Activated naive CD4-positive, alpha-beta T cell treated with anti-CD3 and anti-CD28 coated beads, Interleukin-2, amount 10 ng/mL, durations not matched to agents 7 days and 5 days (primary cell): Measurements from ENCODE around the gene SEPTIN3.
A peak's percentile ranks its signal among the peaks of the same experiment; 100 is the strongest.

Experiments
- CTCF ChIA-PET: fragments of 350-600 bp; sonication (Branson Sonifier 250); formaldehyde crosslinking; loops from one replicate; lab custom pipeline; 2021; ENCODE audit warnings: antibody characterized with exemption; lab: Charles Lee
- DNase-seq: peaks from one replicate; pipeline ENCODE4 v3.0.0-alpha.2; 2020
- H3K27ac Mint-ChIP-seq: one replicate; pipeline ENCODE4 v1.8.0; 2021; ENCODE audit warnings: mild to moderate bottlenecking, moderate library complexity, mixed read lengths
- H3K27me3 Mint-ChIP-seq: one replicate; pipeline ENCODE4 v1.8.0; 2021; ENCODE audit warnings: mild to moderate bottlenecking, mixed read lengths
- H3K36me3 Mint-ChIP-seq: one replicate; pipeline ENCODE4 v1.8.0; 2021; ENCODE audit warnings: mixed read lengths
- H3K4me1 Mint-ChIP-seq: one replicate; pipeline ENCODE4 v1.8.0; 2021; ENCODE audit warnings: mixed read lengths
- H3K4me3 Mint-ChIP-seq: one replicate; pipeline ENCODE4 v1.8.0; 2021; ENCODE audit warnings: mild to moderate bottlenecking, moderate library complexity, mixed read lengths
- H3K9me3 Mint-ChIP-seq: one replicate; pipeline ENCODE4 v1.8.0; 2021; ENCODE audit warnings: mixed read lengths

SEPTIN3 gene

DNA sequence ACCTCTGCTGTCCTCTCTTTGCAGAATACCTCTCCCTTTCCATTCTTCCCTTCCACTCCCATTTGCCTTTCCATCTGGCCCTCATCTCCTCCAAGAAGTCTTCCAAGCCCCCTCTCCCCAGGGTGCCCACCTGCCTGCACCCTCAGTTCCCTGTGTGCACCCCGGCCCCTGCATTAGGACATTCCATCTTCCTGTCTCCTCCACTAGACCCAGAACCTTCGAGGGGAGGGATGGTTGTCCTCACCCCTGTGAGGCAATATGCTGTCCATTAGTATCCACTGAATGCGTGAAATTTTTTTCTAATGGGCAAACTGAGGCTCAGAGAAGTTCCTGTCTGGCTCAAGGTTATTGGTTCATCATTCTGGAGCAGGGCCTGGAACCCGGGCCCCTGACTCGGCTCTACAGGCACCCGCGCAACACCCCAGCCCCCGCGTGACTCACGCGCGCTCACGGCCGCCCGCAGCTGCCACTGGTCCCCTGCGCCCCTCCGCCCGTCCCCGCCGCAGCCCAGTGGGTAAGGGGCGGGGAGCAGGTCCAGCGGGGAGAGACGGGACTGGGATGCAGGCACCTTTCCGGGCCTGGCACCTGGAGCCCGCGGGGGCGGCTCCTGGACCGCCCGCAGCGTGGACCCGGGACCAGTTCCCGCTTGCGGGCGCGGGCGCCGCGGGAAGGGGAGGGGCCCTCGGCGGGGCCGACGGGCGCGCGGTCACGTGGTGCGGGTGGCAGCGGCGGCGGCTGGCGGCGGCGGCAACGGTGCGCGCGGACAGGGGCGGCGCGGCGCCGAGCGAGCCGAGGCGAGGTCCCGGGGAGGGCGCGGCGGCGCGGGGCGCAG, 7.0 kb downstream of the SEPTIN3 start:
- Mint-ChIP-seq H3K27ac (peak overlapping the region; percentile 8), H3K27me3 (peaks cover 87% of the 10 kb centered on the region), H3K4me3 (peak overlapping the region; percentile 48), H3K9me3 (no peaks in the 10 kb centered on the region), H3K36me3 (no peaks in the 10 kb centered on the region), H3K4me1 (peaks cover 8% of the 10 kb centered on the region)
- DNase-seq = peak; percentile 69
- CTCF ChIA-PET = no interaction called here

DNA sequence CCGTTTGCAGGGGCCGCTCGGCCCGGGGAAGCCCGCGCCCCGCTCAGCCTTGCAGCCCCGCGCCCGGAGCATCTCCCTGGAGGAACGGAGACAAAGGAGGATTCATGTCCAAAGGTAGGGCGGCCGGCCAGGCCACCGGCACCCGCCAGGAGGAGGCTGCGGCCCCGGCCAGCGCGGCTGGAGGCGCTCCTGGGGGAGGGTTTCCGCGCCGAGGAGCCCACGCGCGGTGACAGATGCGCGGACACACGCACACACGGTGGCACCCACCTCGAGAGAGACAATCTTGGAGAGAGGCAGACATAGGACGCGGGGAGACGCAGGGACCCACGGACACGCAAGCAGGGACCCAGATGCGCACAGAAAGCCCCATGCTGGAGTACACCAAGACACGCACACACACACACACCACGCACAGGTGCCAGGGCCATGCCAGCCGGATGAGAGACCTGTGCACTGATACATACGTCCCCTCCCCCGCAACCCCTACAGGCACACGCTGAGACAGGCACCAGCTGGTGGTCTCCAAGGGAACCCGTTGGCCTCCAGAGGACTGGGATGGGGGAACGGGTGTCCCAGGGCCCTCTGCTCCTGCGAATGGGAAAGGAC, 7.8 kb downstream of the SEPTIN3 start:
- CTCF ChIA-PET = interaction anchor here (1.3 to 1.4 kb wide), 2 partner anchors 9 kb away, joined by 3 to 4 read pairs; no protein-coding TSS in a partner anchor
- Mint-ChIP-seq H3K4me3 (peak overlapping the region; percentile 65), H3K27me3 (peaks cover 79% of the 10 kb centered on the region)

DNA sequence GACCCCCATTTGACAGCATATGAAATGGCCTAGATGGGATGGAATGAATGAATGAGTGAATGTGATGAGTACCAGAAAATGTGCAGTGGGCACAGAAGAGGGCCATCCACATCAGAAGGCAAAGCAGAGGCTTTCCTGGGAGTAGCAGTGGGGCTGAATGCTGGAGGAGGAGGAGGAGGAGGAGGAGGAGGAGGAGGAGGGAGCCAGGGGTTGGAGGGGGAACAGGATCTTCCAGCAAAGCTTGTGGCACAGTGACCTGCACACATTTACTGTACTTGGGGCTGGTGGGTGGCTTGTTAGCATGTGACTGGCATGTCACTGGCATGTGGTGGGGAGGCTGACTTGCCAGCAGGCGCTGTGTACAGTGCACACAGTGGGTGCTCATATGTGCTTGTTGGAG, 9.5 kb downstream of the SEPTIN3 start:
- H3K27ac Mint-ChIP-seq = no peak overlapping the region
- H3K4me1 Mint-ChIP-seq = peaks cover 8% of the 10 kb centered on the region
- no peaks in the 10 kb centered on the region for H3K36me3 Mint-ChIP-seq
- CTCF ChIA-PET = interaction anchor here (1.4 kb wide), 1 partner anchor 11 kb away, joined by 3 read pairs; no protein-coding TSS in a partner anchor
- no peak overlapping the region for H3K4me3 Mint-ChIP-seq
- DNase-seq = no peak
- peaks cover 75% of the 10 kb centered on the region for H3K27me3 Mint-ChIP-seq
- no peaks in the 10 kb centered on the region for H3K9me3 Mint-ChIP-seq

More for the DNA sequence above, 7.8 kb downstream of the SEPTIN3 start:
- Mint-ChIP-seq H3K9me3 (no peaks in the 10 kb centered on the region), H3K4me1 (peaks cover 8% of the 10 kb centered on the region), H3K36me3 (no peaks in the 10 kb centered on the region), H3K27ac (no peak overlapping the region)
- peak; percentile 38 for DNase-seq

DNA sequence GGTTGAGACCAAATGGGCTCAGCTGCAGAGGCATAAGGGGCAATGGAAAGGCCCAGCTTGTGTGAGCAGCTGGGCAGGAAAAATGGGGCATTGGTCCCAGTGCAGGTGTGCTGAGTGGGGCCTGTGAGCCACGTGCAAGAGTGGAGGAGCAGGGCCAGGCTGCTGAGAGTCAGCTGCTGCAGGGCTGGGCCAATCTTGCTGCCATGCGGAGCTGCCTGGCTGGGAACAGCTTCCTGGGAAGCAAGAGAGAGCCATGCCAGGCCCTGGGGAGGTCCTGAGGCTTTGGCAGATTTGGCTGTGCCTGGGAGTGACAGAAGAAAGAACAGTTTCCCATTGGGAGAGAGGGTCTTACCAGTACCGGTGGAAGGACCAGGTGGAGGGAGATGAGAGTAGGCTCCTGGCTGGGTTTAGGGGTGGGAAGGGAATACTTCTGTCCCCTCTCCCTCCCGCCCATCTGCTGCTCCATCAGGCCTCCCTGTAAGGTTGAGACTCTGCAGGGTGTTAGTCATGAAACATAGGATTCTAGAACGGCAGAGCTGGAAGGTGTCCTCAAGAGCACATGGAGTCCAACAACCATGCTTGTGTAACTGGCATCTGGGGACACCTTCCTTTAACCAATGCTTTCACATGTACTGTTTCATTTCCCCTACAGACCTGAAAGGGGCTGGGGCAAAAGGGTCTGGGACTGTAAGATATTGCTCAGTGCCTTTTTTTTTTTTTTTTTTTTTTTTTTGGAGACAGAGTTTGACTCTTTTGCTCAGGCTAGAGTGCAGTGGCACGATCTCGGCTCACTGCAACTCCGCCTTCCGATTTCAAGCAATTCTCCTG, 10.4 kb downstream of the SEPTIN3 start:
- CTCF ChIA-PET = no interaction called here
- H3K36me3 Mint-ChIP-seq = no peaks in the 10 kb centered on the region
- no peak overlapping the region for H3K27ac Mint-ChIP-seq
- no peaks in the 10 kb centered on the region for H3K9me3 Mint-ChIP-seq
- H3K4me1 Mint-ChIP-seq = peaks cover 8% of the 10 kb centered on the region
- H3K4me3 Mint-ChIP-seq = no peak overlapping the region
- no peak for DNase-seq
- peaks cover 66% of the 10 kb centered on the region for H3K27me3 Mint-ChIP-seq

DNA sequence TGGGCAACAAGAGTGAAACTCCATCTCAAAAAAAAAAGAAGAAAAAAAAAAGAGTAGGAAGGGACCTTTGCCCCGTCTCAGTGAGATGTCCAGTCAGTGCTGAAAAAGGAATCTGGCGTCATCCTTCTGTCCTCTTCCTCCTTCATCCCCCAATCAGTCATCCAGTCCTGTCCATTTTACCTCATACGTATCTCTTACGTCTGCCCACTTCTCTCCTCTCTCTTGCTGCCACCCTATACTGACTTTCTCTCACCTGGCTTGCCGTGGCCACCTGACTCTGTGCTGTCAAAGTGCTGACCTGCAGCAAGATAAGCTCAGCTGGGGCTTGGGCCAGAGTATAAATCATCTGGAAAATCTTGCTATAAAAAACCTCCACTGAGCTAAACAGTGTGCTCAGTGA, 13.6 kb downstream of the SEPTIN3 start:
- H3K27ac Mint-ChIP-seq = no peak overlapping the region
- H3K27me3 Mint-ChIP-seq = peaks cover 45% of the 10 kb centered on the region
- DNase-seq = no peak
- H3K4me3 Mint-ChIP-seq = no peak overlapping the region
- no peaks in the 10 kb centered on the region for H3K4me1 Mint-ChIP-seq
- H3K36me3 Mint-ChIP-seq = no peaks in the 10 kb centered on the region
- no peaks in the 10 kb centered on the region for H3K9me3 Mint-ChIP-seq
- CTCF ChIA-PET = no interaction called here

DNA sequence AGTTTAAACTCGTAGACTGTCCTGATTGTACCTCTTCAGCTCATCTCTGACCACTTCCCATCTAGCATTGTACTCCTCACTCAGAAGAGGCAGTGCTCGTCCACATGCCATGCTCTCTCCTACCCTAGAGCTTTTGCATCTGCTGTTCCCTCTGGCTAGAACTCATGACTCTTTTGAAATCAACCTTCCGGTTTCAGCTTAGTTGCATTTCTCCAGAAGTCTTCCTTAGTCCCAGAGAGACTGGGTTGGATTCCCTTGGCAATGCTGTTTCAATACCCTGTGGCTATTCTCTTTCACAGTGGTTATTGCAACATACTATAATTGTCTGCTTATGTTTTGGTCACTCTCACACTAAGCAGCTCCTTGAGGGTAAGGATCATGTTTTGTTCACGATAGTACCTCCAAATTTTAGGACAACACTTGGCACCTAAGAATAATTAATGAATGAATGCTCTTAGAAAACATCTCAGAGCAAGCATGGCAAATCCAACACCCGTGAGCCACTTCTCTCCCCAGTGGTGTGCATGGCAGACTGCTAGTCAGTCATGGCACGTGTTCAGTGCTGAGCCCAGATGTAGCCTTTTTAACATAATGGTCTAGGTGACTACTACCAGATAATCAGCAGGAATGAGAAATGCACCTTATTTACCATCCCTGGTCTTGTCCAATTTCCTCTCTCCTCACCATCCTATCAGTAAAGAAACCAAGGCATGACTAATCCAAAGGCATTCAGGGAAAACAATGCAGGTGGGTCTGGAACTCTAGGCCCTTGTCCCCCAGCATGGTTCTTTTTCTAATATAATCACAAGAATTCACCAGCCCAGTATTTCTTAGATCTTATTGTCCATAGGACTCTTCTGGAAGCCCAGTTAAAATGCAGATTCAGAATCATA, 14.5 kb downstream of the SEPTIN3 start:
- CTCF ChIA-PET = interaction anchor here (0.7 kb wide), 1 partner anchor 53 kb away, joined by 3 read pairs; no protein-coding TSS in a partner anchor
- Mint-ChIP-seq H3K27me3 (peaks cover 44% of the 10 kb centered on the region), H3K9me3 (no peaks in the 10 kb centered on the region), H3K27ac (no peak overlapping the region), H3K4me3 (no peak overlapping the region), H3K36me3 (no peaks in the 10 kb centered on the region), H3K4me1 (no peaks in the 10 kb centered on the region)
- no peak for DNase-seq

DNA sequence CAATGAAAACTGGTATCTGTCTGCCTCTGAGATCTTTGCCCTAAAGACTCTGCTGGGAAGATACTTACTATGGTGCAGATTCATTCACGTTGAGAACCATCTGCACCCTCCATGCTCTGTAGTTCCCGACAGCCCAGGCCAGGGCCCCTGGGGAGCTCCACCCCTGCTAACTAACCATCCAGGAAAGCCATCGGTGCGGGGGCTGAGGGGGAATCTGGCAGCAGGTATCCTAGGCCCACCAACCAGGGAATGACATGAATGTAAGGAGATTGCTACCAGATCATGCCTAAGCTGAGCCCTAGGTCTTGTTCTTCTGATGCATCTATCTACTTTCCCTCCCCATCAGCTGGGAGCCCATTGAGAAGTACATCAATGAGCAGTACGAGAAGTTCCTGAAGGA, 18.0 kb downstream of the SEPTIN3 start:
- Mint-ChIP-seq H3K9me3 (no peaks in the 10 kb centered on the region), H3K27ac (no peak overlapping the region), H3K4me3 (no peak overlapping the region), H3K36me3 (no peaks in the 10 kb centered on the region), H3K27me3 (peaks cover 40% of the 10 kb centered on the region), H3K4me1 (no peaks in the 10 kb centered on the region)
- CTCF ChIA-PET = interaction anchor here (1.2 kb wide), 1 partner anchor 126 kb away, joined by 3 read pairs; no protein-coding TSS in a partner anchor
- DNase-seq = no peak

DNA sequence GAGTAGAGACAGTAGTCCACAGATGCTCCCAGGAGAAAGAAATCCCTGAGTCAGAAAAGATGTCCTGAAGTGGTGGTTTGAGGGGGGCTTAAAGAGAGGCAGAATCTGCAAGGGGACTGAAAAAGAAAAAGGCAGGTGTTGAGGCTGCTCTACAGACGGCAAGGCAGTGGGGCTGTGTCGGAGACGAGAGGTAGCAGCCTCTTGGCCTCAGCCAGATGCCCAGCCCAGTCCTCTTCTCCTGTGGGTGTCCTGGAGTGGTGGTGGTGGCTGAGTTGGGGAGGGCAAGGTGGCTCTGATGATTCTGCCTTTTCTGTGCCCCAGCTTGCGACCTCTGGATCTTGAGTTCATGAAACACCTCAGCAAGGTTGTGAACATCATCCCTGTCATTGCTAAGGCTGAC, 20.0 kb downstream of the SEPTIN3 start:
- Mint-ChIP-seq H3K4me3 (no peak overlapping the region), H3K9me3 (no peaks in the 10 kb centered on the region), H3K27ac (no peak overlapping the region), H3K4me1 (no peaks in the 10 kb centered on the region), H3K27me3 (peaks cover 33% of the 10 kb centered on the region), H3K36me3 (no peaks in the 10 kb centered on the region)
- DNase-seq = no peak
- CTCF ChIA-PET = no interaction called here

DNA sequence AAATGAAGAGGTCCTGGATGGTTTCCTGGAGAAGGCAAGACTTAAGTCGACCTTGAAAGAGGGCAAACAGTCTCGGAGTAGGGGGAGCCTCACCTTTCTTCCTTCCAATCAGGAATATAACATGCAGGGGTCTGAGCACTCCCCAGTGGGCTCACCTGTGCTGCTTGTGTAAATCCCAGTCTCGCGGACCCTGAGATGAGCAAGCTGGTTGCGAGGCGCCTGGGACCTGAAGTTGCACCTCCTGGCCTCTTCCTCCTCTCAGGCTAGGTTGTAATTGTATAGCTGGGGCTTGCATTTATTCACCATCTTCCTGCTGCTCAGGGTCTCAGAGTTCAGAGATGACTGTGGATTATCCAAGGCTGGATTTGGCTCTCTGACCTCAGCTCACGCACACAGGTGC, 21.9 kb downstream of the SEPTIN3 start:
- no peaks in the 10 kb centered on the region for H3K4me1 Mint-ChIP-seq
- H3K27ac Mint-ChIP-seq = no peak overlapping the region
- CTCF ChIA-PET = no interaction called here

DNA sequence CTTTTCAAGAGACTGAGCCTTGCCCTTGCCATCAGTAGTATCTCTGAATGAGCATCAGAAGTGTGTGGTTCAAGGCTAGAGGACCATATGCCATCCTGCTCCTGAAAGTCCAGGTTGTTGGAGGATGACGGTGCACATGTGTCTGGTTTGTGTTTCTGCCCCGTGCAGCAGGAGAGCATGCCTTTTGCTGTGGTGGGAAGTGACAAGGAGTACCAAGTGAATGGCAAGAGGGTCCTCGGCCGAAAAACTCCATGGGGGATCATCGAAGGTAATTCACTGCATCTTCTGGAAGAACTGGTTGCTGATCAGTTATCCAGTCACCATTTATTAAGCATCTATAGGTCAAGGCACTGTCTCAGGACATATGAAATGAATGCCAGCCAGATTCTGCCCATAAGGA, 23.3 kb downstream of the SEPTIN3 start:
- CTCF ChIA-PET = interaction anchor here (1.0 kb wide), 1 partner anchor 26 kb away, joined by 6 read pairs; no protein-coding TSS in a partner anchor
- Mint-ChIP-seq H3K4me1 (peaks cover 2% of the 10 kb centered on the region), H3K36me3 (no peaks in the 10 kb centered on the region), H3K27ac (no peak overlapping the region), H3K9me3 (no peaks in the 10 kb centered on the region), H3K27me3 (peaks cover 42% of the 10 kb centered on the region), H3K4me3 (no peak overlapping the region)
- DNase-seq = no peak

More for the DNA sequence above, 21.9 kb downstream of the SEPTIN3 start:
- DNase-seq = no peak
- Mint-ChIP-seq H3K9me3 (no peaks in the 10 kb centered on the region), H3K36me3 (no peaks in the 10 kb centered on the region), H3K4me3 (no peak overlapping the region), H3K27me3 (peaks cover 43% of the 10 kb centered on the region)

DNA sequence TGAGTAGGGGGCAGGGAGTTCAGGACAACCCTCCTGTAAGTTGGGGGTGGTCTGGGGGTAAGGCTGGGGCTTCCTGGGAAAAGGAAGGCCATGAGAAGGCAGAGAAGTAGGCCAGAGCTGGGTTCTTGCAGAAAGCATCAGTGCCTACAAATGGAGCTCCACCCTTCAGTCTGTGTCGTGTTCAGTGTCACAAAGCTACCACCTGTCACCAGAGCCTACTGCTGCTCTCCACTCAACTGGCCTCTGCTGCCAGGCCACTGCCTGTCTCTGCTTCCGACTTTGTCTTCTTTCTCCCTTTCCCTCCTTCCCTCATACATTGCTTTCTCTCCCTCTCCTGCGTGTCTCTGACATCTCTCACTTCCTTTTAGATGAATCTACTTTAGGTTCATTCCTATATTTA, 26.0 kb downstream of the SEPTIN3 start:
- no peak overlapping the region for H3K4me3 Mint-ChIP-seq
- peaks cover 37% of the 10 kb centered on the region for H3K27me3 Mint-ChIP-seq
- peaks cover 2% of the 10 kb centered on the region for H3K9me3 Mint-ChIP-seq
- peaks cover 10% of the 10 kb centered on the region for H3K36me3 Mint-ChIP-seq
- CTCF ChIA-PET = no interaction called here
- H3K4me1 Mint-ChIP-seq = peaks cover 25% of the 10 kb centered on the region
- DNase-seq = no peak
- H3K27ac Mint-ChIP-seq = no peak overlapping the region

DNA sequence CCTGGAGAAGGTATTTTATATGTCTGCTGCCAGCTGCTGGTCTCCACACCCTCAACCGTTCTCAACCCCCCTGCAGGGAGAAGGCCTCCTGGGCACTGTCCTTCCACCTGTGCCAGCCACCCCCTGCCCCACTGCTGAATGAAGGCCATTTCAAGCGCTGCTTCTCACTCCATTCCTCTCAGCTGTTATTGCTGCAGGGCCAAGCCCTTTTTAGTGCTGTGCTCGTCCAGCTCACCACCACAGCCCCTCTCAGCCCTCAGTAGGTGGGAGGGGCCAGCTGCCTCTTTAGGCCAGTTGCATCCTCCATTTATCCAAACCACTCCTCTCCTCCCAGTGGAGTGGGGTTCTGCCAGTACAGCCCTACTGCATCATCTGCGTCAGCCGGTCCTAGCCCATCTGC, 27.6 kb downstream of the SEPTIN3 start:
- DNase-seq = no peak
- Mint-ChIP-seq H3K36me3 (peaks cover 15% of the 10 kb centered on the region), H3K9me3 (peaks cover 6% of the 10 kb centered on the region), H3K27me3 (peaks cover 37% of the 10 kb centered on the region), H3K4me1 (peaks cover 31% of the 10 kb centered on the region), H3K27ac (no peak overlapping the region), H3K4me3 (no peak overlapping the region)
- CTCF ChIA-PET = no interaction called here
